Measurements from ENCODE around the gene PCP4.

PCP4 gene

GRCh38 chr21:39847877-39848276, 19.4 kb upstream of the PCP4 start:
- no peaks in the 10 kb centered on the region for H3K36me3 ChIP-seq (ENCODE audit: insufficient read depth, low read length)
- no peak overlapping the region for H3K27ac ChIP-seq (ENCODE audit: low read depth, low read length)
- no peaks in the 10 kb centered on the region; the same call in 1 of the 2 replicates for H3K9me3 ChIP-seq (ENCODE audit: insufficient read depth, low read depth, low read length)
- 95% methylated on average over 6 of the region's 6 CpGs for WGBS
- no peaks in the 10 kb centered on the region for H3K27me3 ChIP-seq (ENCODE audit: insufficient read depth, low read length)
- no peak overlapping the region for H3K9ac ChIP-seq (ENCODE audit: low read depth, low read length)
- H3K4me3 ChIP-seq (ENCODE audit: low read length), result no peak overlapping the region
- H3K4me1 ChIP-seq (ENCODE audit: insufficient read depth, low read length), result no peaks in the 10 kb centered on the region

DNA sequence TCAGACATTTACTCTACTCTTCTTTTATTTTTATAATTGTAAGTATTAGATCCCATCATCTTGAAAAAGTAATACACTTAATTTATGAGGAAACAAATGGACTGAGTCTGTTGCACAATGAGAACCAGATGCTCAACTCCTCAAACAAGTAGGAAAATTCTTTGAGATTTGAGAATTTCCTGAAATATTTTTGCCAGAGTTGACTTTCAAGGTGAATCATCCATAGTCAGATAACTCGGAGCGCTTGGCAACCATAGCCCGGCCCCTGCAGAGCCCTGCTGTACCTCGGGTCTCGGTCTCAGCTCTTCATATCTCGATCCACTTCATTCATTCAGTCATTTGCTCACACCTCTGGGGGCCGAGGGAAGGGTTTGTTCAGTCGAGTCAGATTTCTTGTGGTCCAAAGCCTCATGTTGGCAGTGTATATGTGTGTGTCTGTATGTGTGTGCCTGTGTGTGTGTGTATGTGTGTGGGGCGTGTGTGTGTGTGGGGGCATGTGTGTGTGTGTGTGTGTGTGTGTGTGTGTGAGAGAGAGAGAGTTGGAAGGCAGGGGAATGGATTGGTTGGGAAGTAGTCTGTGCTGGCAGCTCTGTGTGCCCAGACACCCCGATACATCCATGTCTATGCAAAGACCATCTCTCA, 18.1 kb upstream of the PCP4 start:
- no peaks in the 10 kb centered on the region for H3K4me1 ChIP-seq (ENCODE audit: insufficient read depth, low read length)
- 94% methylated on average over 10 of the region's 10 CpGs for WGBS
- H3K9me3 ChIP-seq (ENCODE audit: insufficient read depth, low read depth, low read length), result no peaks in the 10 kb centered on the region; the same call in 1 of the 2 replicates

DNA sequence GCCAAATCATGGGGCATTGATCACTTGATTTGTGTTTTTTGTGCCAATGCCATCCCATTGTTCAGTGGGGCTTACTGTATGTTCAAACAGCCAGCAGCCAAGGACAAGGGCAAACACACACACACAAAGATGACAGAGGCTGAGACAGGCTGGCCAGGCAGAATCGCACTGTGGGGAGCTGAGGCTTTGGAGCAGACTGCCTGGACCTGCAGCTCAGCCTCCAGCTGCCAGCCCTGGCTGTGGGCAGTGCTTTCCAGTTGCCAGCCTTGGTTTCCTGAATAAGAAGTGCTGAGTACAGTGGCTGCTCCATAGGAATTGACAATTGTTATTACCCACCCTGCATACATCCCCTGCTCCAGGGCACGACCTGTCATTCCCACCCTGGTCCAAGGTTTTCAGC, 16.9 kb upstream of the PCP4 start:
- Histone ChIP-seq H3K4me3 (ENCODE audit: low read length) (no peak overlapping the region), H3K9ac (ENCODE audit: low read depth, low read length) (no peak overlapping the region), H3K36me3 (ENCODE audit: insufficient read depth, low read length) (no peaks in the 10 kb centered on the region), H3K27ac (ENCODE audit: low read depth, low read length) (no peak overlapping the region), H3K9me3 (ENCODE audit: insufficient read depth, low read depth, low read length) (no peaks in the 10 kb centered on the region; the same call in 1 of the 2 replicates), H3K4me1 (ENCODE audit: insufficient read depth, low read length) (no peaks in the 10 kb centered on the region), H3K27me3 (ENCODE audit: insufficient read depth, low read length) (no peaks in the 10 kb centered on the region)
- 92% methylated on average over 2 of the region's 2 CpGs for WGBS

More for the DNA sequence above, 18.1 kb upstream of the PCP4 start:
- H3K27ac ChIP-seq (ENCODE audit: low read depth, low read length), result no peak overlapping the region
- no peaks in the 10 kb centered on the region for H3K27me3 ChIP-seq (ENCODE audit: insufficient read depth, low read length)
- H3K9ac ChIP-seq (ENCODE audit: low read depth, low read length), result no peak overlapping the region
- H3K4me3 ChIP-seq (ENCODE audit: low read length), result no peak overlapping the region
- no peaks in the 10 kb centered on the region for H3K36me3 ChIP-seq (ENCODE audit: insufficient read depth, low read length)

GRCh38 chr21:39851002-39851618, 16.1 kb upstream of the PCP4 start:
- Histone ChIP-seq H3K4me3 (ENCODE audit: low read length) (no peak overlapping the region), H3K36me3 (ENCODE audit: insufficient read depth, low read length) (no peaks in the 10 kb centered on the region), H3K27ac (ENCODE audit: low read depth, low read length) (no peak overlapping the region), H3K4me1 (ENCODE audit: insufficient read depth, low read length) (no peaks in the 10 kb centered on the region), H3K9me3 (ENCODE audit: insufficient read depth, low read depth, low read length) (no peaks in the 10 kb centered on the region; the same call in 1 of the 2 replicates), H3K9ac (ENCODE audit: low read depth, low read length) (no peak overlapping the region), H3K27me3 (ENCODE audit: insufficient read depth, low read length) (no peaks in the 10 kb centered on the region)
- WGBS, result 83% methylated on average over 7 of the region's 7 CpGs

DNA sequence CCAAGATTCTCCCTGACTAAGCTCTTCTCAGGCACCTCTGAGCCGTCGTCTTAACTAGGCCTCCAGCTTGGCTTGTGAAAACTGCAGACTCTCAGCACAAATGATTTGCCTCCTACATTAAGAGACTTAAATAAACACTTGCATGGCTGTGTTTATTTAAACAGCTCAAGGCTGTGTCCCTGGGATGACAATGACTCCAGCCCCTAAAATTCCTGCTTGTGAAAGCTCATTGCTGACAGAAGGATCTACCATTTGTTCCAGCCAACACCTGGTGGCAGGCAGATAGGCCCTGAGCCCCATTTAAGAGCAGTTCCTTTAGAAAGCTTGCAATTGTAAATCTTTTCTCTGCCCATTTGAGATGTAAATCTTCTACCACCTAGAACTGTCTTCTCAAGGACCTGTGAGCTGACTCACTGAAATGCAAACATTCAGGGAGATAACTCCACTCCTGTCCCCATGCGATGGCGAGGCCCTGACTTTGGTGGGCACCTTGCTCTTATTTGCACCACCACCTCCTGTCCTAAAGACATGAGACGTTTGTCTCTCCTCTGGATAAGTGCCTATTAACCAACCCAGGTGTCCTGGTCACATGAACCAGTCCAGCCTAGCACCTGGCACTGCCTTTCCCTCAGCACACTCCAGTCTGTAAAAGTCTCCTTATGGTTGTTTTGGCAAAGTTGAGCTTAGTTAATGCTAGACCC, 15.1 kb upstream of the PCP4 start:
- H3K4me3 ChIP-seq (ENCODE audit: low read length), result no peak overlapping the region
- H3K9me3 ChIP-seq (ENCODE audit: insufficient read depth, low read depth, low read length), result no peaks in the 10 kb centered on the region; the same call in 1 of the 2 replicates
- no peaks in the 10 kb centered on the region for H3K36me3 ChIP-seq (ENCODE audit: insufficient read depth, low read length)
- H3K27me3 ChIP-seq (ENCODE audit: insufficient read depth, low read length), result no peaks in the 10 kb centered on the region
- H3K27ac ChIP-seq (ENCODE audit: low read depth, low read length), result no peak overlapping the region
- WGBS, result 72% methylated on average over 5 of the region's 5 CpGs
- H3K9ac ChIP-seq (ENCODE audit: low read depth, low read length), result no peak overlapping the region
- H3K4me1 ChIP-seq (ENCODE audit: insufficient read depth, low read length), result no peaks in the 10 kb centered on the region

DNA sequence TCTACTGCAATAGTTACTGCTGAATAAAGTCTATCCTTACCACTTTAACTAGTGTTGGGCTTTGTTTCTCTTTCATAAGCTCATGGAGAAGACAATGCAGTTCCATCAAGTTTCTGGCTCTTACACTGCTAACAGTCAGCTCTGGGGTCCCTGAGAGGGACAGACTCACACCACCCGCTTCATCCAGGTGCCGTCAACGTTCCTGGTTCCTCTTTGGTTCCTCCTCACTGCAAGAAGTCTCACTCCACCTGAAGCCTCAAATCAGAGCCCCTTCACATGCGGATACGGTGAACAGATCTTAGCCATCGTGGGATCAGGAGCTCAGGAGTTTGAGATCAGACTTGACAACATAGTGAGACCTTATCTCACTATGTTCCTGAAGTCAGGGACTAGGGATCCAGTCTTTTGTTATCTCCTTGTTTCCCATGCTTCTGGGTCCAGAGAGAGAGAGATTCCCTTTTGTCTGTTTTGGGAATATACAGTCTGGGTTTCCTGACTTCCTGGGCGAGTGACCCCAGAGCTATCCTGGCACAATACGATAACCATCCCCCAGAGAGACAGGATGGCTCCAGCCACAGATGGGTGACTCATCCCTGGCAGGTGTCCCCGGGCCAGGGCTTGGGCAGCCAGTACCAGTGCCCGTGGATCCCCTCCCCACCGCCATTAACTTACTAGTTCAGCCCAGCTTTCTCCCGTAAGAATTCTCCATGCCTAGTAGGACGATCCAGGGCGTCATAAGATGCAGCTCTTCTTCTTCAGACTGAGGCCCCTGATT, 14.3 kb upstream of the PCP4 start:
- Histone ChIP-seq H3K27ac (ENCODE audit: low read depth, low read length) (no peak overlapping the region), H3K36me3 (ENCODE audit: insufficient read depth, low read length) (no peaks in the 10 kb centered on the region), H3K9ac (ENCODE audit: low read depth, low read length) (no peak overlapping the region), H3K9me3 (ENCODE audit: insufficient read depth, low read depth, low read length) (no peaks in the 10 kb centered on the region; the same call in 1 of the 2 replicates), H3K4me3 (ENCODE audit: low read length) (no peak overlapping the region), H3K27me3 (ENCODE audit: insufficient read depth, low read length) (no peaks in the 10 kb centered on the region), H3K4me1 (ENCODE audit: insufficient read depth, low read length) (no peaks in the 10 kb centered on the region)
- 90% methylated on average over 14 of the region's 14 CpGs for WGBS

- Histone ChIP-seq H3K9ac (ENCODE audit: low read depth, low read length) (no peak overlapping the region), H3K36me3 (ENCODE audit: insufficient read depth, low read length) (no peaks in the 10 kb centered on the region), H3K27me3 (ENCODE audit: insufficient read depth, low read length) (no peaks in the 10 kb centered on the region), H3K27ac (ENCODE audit: low read depth, low read length) (no peak overlapping the region), H3K4me3 (ENCODE audit: low read length) (no peak overlapping the region), H3K9me3 (ENCODE audit: insufficient read depth, low read depth, low read length) (peaks cover 3% of the 10 kb centered on the region; the same call in 1 of the 2 replicates), H3K4me1 (ENCODE audit: insufficient read depth, low read length) (no peaks in the 10 kb centered on the region)
- WGBS, result 96% methylated on average over 6 of the region's 6 CpGs
These were observed 12.7 kb upstream of the PCP4 start for GRCh38 chr21:39854572-39854971.

DNA sequence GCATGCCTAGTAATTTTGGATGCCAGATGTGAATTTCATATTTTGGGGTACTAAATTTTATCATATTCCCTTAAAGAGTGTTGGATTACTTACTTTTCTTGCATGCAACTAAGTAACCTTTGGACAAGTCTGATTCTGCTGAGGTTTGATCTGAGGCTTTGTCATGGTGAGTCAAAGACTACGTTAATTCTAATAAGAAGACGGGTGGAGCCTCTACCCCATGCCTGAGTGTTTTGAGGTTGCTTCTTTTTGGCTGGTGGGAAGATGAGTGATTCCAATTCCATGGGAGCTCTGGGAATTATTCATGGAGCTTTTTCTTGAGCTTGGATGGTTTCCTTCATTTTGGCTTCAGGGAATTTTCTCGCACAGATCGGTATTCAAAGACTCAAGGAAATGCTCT, 11.6 kb upstream of the PCP4 start:
- peaks cover 3% of the 10 kb centered on the region; the same call in 1 of the 2 replicates for H3K9me3 ChIP-seq (ENCODE audit: insufficient read depth, low read depth, low read length)
- 96% methylated on average over 4 of the region's 4 CpGs for WGBS

GRCh38 chr21:39860600-39860999, 6.6 kb upstream of the PCP4 start:
- Histone ChIP-seq H3K27me3 (ENCODE audit: insufficient read depth, low read length) (no peaks in the 10 kb centered on the region), H3K27ac (ENCODE audit: low read depth, low read length) (no peak overlapping the region), H3K36me3 (ENCODE audit: insufficient read depth, low read length) (no peaks in the 10 kb centered on the region), H3K4me1 (ENCODE audit: insufficient read depth, low read length) (no peaks in the 10 kb centered on the region), H3K4me3 (ENCODE audit: low read length) (no peak overlapping the region), H3K9me3 (ENCODE audit: insufficient read depth, low read depth, low read length) (0 out of 2 replicates have a peak, but pooled peaks cover 3% of the 10 kb centered on the region), H3K9ac (ENCODE audit: low read depth, low read length) (no peak overlapping the region)
- 93% methylated on average over 1 of the region's 1 CpG for WGBS

More for the DNA sequence above, 11.6 kb upstream of the PCP4 start:
- H3K36me3 ChIP-seq (ENCODE audit: insufficient read depth, low read length), result no peaks in the 10 kb centered on the region
- no peaks in the 10 kb centered on the region for H3K4me1 ChIP-seq (ENCODE audit: insufficient read depth, low read length)
- no peak overlapping the region for H3K27ac ChIP-seq (ENCODE audit: low read depth, low read length)
- H3K4me3 ChIP-seq (ENCODE audit: low read length), result no peak overlapping the region
- no peak overlapping the region for H3K9ac ChIP-seq (ENCODE audit: low read depth, low read length)
- no peaks in the 10 kb centered on the region for H3K27me3 ChIP-seq (ENCODE audit: insufficient read depth, low read length)

- Histone ChIP-seq H3K9ac (ENCODE audit: low read depth, low read length) (no peak overlapping the region), H3K4me3 (ENCODE audit: low read length) (no peak overlapping the region), H3K9me3 (ENCODE audit: insufficient read depth, low read depth, low read length) (0 out of 2 replicates have a peak, but pooled peaks cover 2% of the 10 kb centered on the region), H3K36me3 (ENCODE audit: insufficient read depth, low read length) (no peaks in the 10 kb centered on the region), H3K27ac (ENCODE audit: low read depth, low read length) (no peak overlapping the region), H3K27me3 (ENCODE audit: insufficient read depth, low read length) (no peaks in the 10 kb centered on the region; the same call in 1 of the 2 replicates), H3K4me1 (ENCODE audit: insufficient read depth, low read length) (0 out of 2 replicates have a peak, but pooled peaks cover 5% of the 10 kb centered on the region)
- 93% methylated on average over 3 of the region's 4 CpGs for WGBS
These were observed 4.1 kb upstream of the PCP4 start for GRCh38 chr21:39863111-39863510.
